Measurements from ENCODE around the gene CACNA2D1.

- TF ChIP-seq EP300 (IDR thresholded peaks at IDR 0.05) (no peak), CTCF (IDR thresholded peaks at IDR 0.05) (no peak)
These were observed 375.8 kb downstream of the CACNA2D1 start for GRCh38 chr7:82067628-82068264.
